Lower leg skin (tissue), 4 donors: Measurements from ENCODE around the gene NFYB. TPM values are rescaled to one million over a fixed set of nuclear protein-coding genes. Genes with fewer than 3 reads are reported as not detected.

Experiments
- DNase-seq, 2 donors: peaks; one replicate each; pipeline ENCODE4 v3.0.0-alpha.2; 2019; ENCODE audit warnings: low spot score in 2 of 2
- H3K4me3 ChIP-seq: fragments of 200-600 bp; sonication (generic); 2 replicates; pipeline ENCODE4 v1.5.1; 2017; ENCODE audit warnings: mild to moderate bottlenecking, low read depth; ENCODE audit not compliant: poor library complexity, severe bottlenecking
- POLR2A ChIP-seq, 2 donors: fragments of 450-650 bp; IDR thresholded peaks; one replicate each; pipeline ENCODE4 v1.6.1; 2016 to 2017; ENCODE audit warnings: antibody characterized with exemption in 2 of 2, mild to moderate bottlenecking in 1 of 2, moderate library complexity in 1 of 2
- WGBS, 2 donors: methylation state at CpG; one replicate each; pipeline ENCODE4 v1.1.5; 2018; 5-methylcytosine and 5-hydroxymethylcytosine counted together
- intact Hi-C: fragments of 100-400 bp; cut with DNase I; formaldehyde crosslinking; loops from one replicate; pipeline ENCODE4 v1.15.0; 2023; ENCODE audit warnings: low total_unique reads
- total RNA-seq, 4 donors: library from RNA; depleted of rRNA; stranded (reverse); fragments of >200 nt; gene quantifications; one replicate each; pipeline ENCODE4 v1.1.0, GENCODE V29; 2016
- TF ChIP-seq, protein P1 (sequence below), 3 donors: fragments of 450-650 bp; IDR thresholded peaks; one replicate each; pipeline ENCODE4 v1.5.1; 2016; ENCODE audit warnings: antibody characterized with exemption in 3 of 3, mild to moderate bottlenecking in 3 of 3, moderate library complexity in 2 of 3

The NFYB gene
- total RNA-seq, 4 donors from 2014 or later = 10.6 to 20.5 (median 14.3) TPM

- DNase-seq = no peak
- H3K4me3 ChIP-seq = no peak overlapping the region
- TF ChIP-seq, protein P1, sequence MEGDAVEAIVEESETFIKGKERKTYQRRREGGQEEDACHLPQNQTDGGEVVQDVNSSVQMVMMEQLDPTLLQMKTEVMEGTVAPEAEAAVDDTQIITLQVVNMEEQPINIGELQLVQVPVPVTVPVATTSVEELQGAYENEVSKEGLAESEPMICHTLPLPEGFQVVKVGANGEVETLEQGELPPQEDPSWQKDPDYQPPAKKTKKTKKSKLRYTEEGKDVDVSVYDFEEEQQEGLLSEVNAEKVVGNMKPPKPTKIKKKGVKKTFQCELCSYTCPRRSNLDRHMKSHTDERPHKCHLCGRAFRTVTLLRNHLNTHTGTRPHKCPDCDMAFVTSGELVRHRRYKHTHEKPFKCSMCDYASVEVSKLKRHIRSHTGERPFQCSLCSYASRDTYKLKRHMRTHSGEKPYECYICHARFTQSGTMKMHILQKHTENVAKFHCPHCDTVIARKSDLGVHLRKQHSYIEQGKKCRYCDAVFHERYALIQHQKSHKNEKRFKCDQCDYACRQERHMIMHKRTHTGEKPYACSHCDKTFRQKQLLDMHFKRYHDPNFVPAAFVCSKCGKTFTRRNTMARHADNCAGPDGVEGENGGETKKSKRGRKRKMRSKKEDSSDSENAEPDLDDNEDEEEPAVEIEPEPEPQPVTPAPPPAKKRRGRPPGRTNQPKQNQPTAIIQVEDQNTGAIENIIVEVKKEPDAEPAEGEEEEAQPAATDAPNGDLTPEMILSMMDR (IDR thresholded peaks at IDR 0.05) = no peak
- no peak for TF ChIP-seq POLR2A (IDR thresholded peaks at IDR 0.05)
- WGBS, 2 donors = 93 to 96% methylated on average over 1 of the region's 1 CpG
- intact Hi-C loops = no loop called here
These were observed 47.3 kb downstream of the NFYB start for GRCh38 chr12:104090685-104091084.

GRCh38 chr12:104083769-104084475 lies 54.1 kb downstream of the NFYB start:
- intact Hi-C loops = no loop called here
- 93 to 96% methylated on average over 8 of the region's 8 CpGs for WGBS, 2 donors
- H3K4me3 ChIP-seq = no peak overlapping the region
- TF ChIP-seq POLR2A (IDR thresholded peaks at IDR 0.05) = no peak
- TF ChIP-seq, protein P1 (IDR thresholded peaks at IDR 0.05) = no peak
- DNase-seq = no peak

DNA sequence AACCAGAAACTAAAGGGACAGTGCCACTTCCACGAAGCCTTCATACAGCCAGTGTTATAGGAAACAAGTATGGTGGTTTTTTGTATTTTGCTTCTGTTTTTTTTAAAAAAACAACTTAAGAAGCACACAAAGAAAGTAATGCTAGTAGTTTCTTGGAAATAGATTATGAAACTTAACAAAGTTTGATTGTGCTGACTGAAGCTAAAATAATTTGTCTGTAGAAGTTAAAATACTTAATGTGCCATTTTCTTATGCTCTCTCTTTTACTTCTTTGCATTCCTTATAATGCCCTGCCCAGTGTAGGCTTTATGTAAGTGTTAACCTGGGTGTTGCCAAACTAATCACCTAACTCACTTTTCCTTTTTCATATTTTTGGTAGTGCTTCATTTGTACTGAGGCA lies 57.2 kb downstream of the NFYB start:
- H3K4me3 ChIP-seq = no peak overlapping the region
- no peak for TF ChIP-seq POLR2A (IDR thresholded peaks at IDR 0.05)
- TF ChIP-seq, protein P1 (IDR thresholded peaks at IDR 0.05) = no peak
- intact Hi-C loops = no loop called here
- 84 to 91% methylated on average over 1 of the region's 1 CpG for WGBS, 2 donors
- DNase-seq = no peak

- intact Hi-C loops = no loop called here
- no peak overlapping the region for H3K4me3 ChIP-seq
- no peak for DNase-seq
- TF ChIP-seq, protein P1 (IDR thresholded peaks at IDR 0.05) = no peak
- TF ChIP-seq POLR2A (IDR thresholded peaks at IDR 0.05) = no peak
- WGBS, 2 donors = 81 to 83% methylated on average over 1 of the region's 1 CpG
These were observed 59.0 kb downstream of the NFYB start for GRCh38 chr12:104079024-104079423.

GRCh38 chr12:104073699-104074098 lies 64.3 kb downstream of the NFYB start:
- no peak overlapping the region for H3K4me3 ChIP-seq
- DNase-seq = no peak
- intact Hi-C loops = no loop called here
- TF ChIP-seq POLR2A (IDR thresholded peaks at IDR 0.05) = no peak
- TF ChIP-seq, protein P1 (IDR thresholded peaks at IDR 0.05) = no peak
- 98 to 100% methylated on average over 1 of the region's 1 CpG for WGBS, 2 donors

- no peak for TF ChIP-seq POLR2A (IDR thresholded peaks at IDR 0.05)
- TF ChIP-seq, protein P1 (IDR thresholded peaks at IDR 0.05) = no peak
These were observed 65.9 kb downstream of the NFYB start for GRCh38 chr12:104072099-104072498.

More at GRCh38 chr12:104072099-104072498, 65.9 kb downstream of the NFYB start:
- no peak overlapping the region for H3K4me3 ChIP-seq
- WGBS, 2 donors = 98% methylated on average over 2 of the region's 2 CpGs
- intact Hi-C loops = no loop called here
- DNase-seq = no peak
